NT2/D1 (cell line): ENCODE results near the gene CLEC18C.
"Not testable (repeated sequence)": the region's sequence is repeated elsewhere in the genome, so short reads cannot be mapped to it uniquely, and the experiment has no call there.

Experiments used
- SUZ12 ChIP-seq: IDR thresholded peaks from 2 replicates; pipeline ENCODE4 v1.6.1; 2011; ENCODE audit not compliant: insufficient read length, insufficient read depth; ENCODE audit errors: extremely low read depth
- YY1 ChIP-seq: IDR thresholded peaks from 2 replicates; pipeline ENCODE4 v1.6.1; 2011; ENCODE audit not compliant: insufficient read length, insufficient read depth
- ZNF274 ChIP-seq: IDR thresholded peaks from 2 replicates; pipeline ENCODE4 v1.6.1; 2011; ENCODE audit warnings: mild to moderate bottlenecking, low read depth, low read length

DNA sequence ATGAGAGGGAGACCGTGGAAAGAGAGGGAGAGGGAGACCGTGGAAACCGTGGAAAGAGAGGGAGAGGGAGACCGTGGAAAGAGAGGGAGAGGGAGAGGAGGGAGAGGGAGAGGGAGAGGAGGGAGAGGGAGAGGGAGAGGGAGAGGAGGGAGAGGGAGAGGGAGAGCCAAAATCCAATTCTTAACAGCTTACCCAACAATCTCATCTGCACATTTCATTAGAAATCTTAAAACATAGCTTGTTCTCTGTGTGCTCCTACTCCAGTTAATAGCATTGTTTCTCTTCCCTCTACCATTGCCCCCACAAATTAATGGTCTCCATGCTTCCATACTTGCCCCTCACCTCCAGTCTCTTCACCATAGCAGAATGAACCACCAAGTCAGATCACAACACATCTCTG, 51.8 kb downstream of the CLEC18C start:
- not testable (repeated sequence) for TF ChIP-seq YY1, SUZ12, ZNF274
